Measurements from ENCODE around the gene SLC25A19.
"Not testable (repeated sequence)": the region's sequence is repeated elsewhere in the genome, so short reads cannot be mapped to it uniquely, and the experiment has no call there.

DNA sequence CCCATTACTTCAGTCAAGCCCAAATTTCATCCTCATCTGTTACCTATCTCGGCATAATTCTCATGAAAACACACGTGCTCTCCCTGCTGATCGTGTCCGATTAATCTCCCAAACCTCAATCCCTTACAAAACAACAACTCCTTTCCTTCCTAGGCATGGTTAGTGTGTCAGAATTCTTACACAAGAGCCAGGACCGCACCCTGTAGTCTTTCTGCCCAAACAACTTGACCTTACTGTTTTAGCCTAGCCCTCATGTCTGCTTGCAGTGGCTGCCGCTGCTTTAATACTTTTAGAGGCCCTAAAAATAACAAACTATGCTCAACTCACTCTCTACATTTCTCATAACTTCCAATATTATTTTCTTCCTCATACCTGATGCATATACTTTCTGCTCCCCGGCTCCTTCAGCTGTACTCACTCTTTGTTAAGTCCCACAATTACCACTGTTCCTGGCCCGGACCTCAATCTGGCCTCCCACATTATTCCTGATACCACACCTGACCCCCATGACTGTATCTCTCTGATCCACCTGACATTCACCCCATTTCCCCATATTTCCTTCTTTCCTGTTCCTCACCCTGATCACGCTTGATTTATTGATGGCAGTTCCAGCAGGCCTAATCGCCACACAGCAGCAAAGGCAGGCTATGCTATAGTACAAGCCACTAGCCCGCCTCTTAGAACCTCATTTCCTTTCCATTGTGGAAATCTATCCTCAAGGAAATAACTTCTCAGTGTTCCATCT, 33.1 kb downstream of the SLC25A19 start:
- TF ChIP-seq, protein P1, sequence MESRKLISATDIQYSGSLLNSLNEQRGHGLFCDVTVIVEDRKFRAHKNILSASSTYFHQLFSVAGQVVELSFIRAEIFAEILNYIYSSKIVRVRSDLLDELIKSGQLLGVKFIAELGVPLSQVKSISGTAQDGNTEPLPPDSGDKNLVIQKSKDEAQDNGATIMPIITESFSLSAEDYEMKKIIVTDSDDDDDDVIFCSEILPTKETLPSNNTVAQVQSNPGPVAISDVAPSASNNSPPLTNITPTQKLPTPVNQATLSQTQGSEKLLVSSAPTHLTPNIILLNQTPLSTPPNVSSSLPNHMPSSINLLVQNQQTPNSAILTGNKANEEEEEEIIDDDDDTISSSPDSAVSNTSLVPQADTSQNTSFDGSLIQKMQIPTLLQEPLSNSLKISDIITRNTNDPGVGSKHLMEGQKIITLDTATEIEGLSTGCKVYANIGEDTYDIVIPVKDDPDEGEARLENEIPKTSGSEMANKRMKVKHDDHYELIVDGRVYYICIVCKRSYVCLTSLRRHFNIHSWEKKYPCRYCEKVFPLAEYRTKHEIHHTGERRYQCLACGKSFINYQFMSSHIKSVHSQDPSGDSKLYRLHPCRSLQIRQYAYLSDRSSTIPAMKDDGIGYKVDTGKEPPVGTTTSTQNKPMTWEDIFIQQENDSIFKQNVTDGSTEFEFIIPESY (IDR thresholded peaks at IDR 0.05): not testable (repeated sequence)
- TF ChIP-seq KAT2A (conservative IDR thresholded peaks at IDR 0.05; ENCODE audit: control insufficient read depth, low read depth, low read length); POLR2A (IDR thresholded peaks at IDR 0.05; ENCODE audit: low read depth, low read length); RCOR1 (conservative IDR thresholded peaks at IDR 0.05; ENCODE audit: low read depth, low read length); YY1 (IDR thresholded peaks at IDR 0.05; ENCODE audit: low read depth, low read length); NR2C1 (IDR thresholded peaks at IDR 0.05); EP300 (IDR thresholded peaks at IDR 0.05; ENCODE audit: borderline replicate concordance in 1 of 2, control insufficient read depth in 1 of 2, low read depth in 2 of 2, low read length in 2 of 2); ZZZ3 (IDR thresholded peaks at IDR 0.05; ENCODE audit: control insufficient read depth, insufficient read length, low read depth): not testable (repeated sequence)
- TF ChIP-seq, protein P2, sequence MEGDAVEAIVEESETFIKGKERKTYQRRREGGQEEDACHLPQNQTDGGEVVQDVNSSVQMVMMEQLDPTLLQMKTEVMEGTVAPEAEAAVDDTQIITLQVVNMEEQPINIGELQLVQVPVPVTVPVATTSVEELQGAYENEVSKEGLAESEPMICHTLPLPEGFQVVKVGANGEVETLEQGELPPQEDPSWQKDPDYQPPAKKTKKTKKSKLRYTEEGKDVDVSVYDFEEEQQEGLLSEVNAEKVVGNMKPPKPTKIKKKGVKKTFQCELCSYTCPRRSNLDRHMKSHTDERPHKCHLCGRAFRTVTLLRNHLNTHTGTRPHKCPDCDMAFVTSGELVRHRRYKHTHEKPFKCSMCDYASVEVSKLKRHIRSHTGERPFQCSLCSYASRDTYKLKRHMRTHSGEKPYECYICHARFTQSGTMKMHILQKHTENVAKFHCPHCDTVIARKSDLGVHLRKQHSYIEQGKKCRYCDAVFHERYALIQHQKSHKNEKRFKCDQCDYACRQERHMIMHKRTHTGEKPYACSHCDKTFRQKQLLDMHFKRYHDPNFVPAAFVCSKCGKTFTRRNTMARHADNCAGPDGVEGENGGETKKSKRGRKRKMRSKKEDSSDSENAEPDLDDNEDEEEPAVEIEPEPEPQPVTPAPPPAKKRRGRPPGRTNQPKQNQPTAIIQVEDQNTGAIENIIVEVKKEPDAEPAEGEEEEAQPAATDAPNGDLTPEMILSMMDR (IDR thresholded peaks at IDR 0.05 in 2 of 3, conservative IDR thresholded peaks at IDR 0.05 in 1 of 3; ENCODE audit: control insufficient read depth in 2 of 3, extremely low read depth in 1 of 3, insufficient read depth in 1 of 3, low read depth in 3 of 3, low read length in 3 of 3): not testable (repeated sequence)

All from GM12878 (cell line).